WTC11 (cell line): ENCODE measurements around the gene BRD1. TPM values are rescaled to one million over a fixed set of nuclear protein-coding genes. Genes with fewer than 3 reads are reported as not detected.

Source experiments
- ATAC-seq: fragments of 200-7000 bp; cut with Tn5 transposase; 2 replicates; pipeline ENCODE4 v1.10.0; 2021; ENCODE audit warnings: mild to moderate bottlenecking, moderate library complexity
- CTCF ChIA-PET: fragments of 300-600 bp; sonication (Branson Sonifier 250); formaldehyde crosslinking; loops from one replicate; lab custom pipeline; 2021; ENCODE audit warnings: antibody characterized with exemption; lab: Charles Lee
- POLR2A ChIA-PET: fragments of 350-600 bp; sonication (Branson Sonifier 250); formaldehyde crosslinking; loops from one replicate; lab custom pipeline; 2021; ENCODE audit warnings: antibody characterized with exemption; lab: Charles Lee
- DNase-seq: peaks from one replicate; pipeline ENCODE4 v3.0.0; 2021; ENCODE audit warnings: low spot score
- H3K27ac Mint-ChIP-seq: 2 replicates; pipeline ENCODE4 v1.8.0; 2021; ENCODE audit warnings: mixed read lengths
- H3K27me3 Mint-ChIP-seq: 2 replicates; pipeline ENCODE4 v1.8.0; 2021; ENCODE audit warnings: low read depth, mild to moderate bottlenecking, moderate library complexity, mixed read lengths
- H3K36me3 Mint-ChIP-seq: 2 replicates; pipeline ENCODE4 v1.8.0; 2021; ENCODE audit warnings: mixed read lengths
- H3K4me1 Mint-ChIP-seq: 2 replicates; pipeline ENCODE4 v1.8.0; 2022; ENCODE audit warnings: mixed read lengths
- H3K4me3 Mint-ChIP-seq: 2 replicates; pipeline ENCODE4 v1.8.0; 2021; ENCODE audit warnings: mild to moderate bottlenecking, moderate library complexity, mixed read lengths
- H3K9me3 Mint-ChIP-seq: 2 replicates; pipeline ENCODE4 v1.8.0; 2021; ENCODE audit warnings: mixed read lengths
- AR ChIP-seq: fragments of 250-450 bp; sonication (Bioruptor Pico); IDR thresholded peaks from 2 replicates; pipeline ENCODE4 v1.9.0; 2021; ENCODE audit warnings: mild to moderate bottlenecking
- ARID4B ChIP-seq: sonication (generic); formaldehyde crosslinking; IDR thresholded peaks from 2 replicates; pipeline ENCODE4 v1.8.0; 2023; ENCODE audit warnings: missing genetic modification reagents, mild to moderate bottlenecking, borderline replicate concordance
- CBFB ChIP-seq: sonication (generic); formaldehyde crosslinking; IDR thresholded peaks from 2 replicates; pipeline ENCODE4 v1.8.1; 2022; ENCODE audit warnings: mild to moderate bottlenecking, low read depth, missing genetic modification reagents
- CREB1 ChIP-seq: sonication (generic); formaldehyde crosslinking; IDR thresholded peaks from 2 replicates; pipeline ENCODE4 v1.8.0; 2023; ENCODE audit warnings: mild to moderate bottlenecking, missing genetic modification reagents
- CTCF ChIP-seq: fragments of 200-600 bp; IDR thresholded peaks from 2 replicates; pipeline ENCODE4 v1.8.0; 2022; ENCODE audit warnings: antibody characterized with exemption
- EMX1 ChIP-seq: fragments of 250-450 bp; sonication (Bioruptor Pico); IDR thresholded peaks from 2 replicates; pipeline ENCODE4 v1.8.0; 2021; ENCODE audit warnings: mild to moderate bottlenecking
- FOXJ3 ChIP-seq: sonication (generic); formaldehyde crosslinking; IDR thresholded peaks from 2 replicates; pipeline ENCODE4 v1.9.0; 2021; ENCODE audit warnings: missing genetic modification reagents, mild to moderate bottlenecking, borderline replicate concordance
- GRHL2 ChIP-seq: fragments of 250-450 bp; sonication (Bioruptor Pico); IDR thresholded peaks from 2 replicates; pipeline ENCODE4 v1.8.0; 2022; ENCODE audit warnings: mild to moderate bottlenecking, moderate library complexity; ENCODE audit not compliant: insufficient replicate concordance, severe bottlenecking
- HMGA2 ChIP-seq: fragments of 250-450 bp; sonication (Bioruptor Pico); IDR thresholded peaks from 2 replicates; pipeline ENCODE4 v1.4.0; 2021; ENCODE audit warnings: mild to moderate bottlenecking, moderate library complexity
- IRF2 ChIP-seq: sonication (generic); formaldehyde crosslinking; IDR thresholded peaks from 2 replicates; pipeline ENCODE4 v1.8.0; 2022; ENCODE audit warnings: low read depth, missing genetic modification reagents, borderline replicate concordance
- MLX ChIP-seq: sonication (generic); formaldehyde crosslinking; IDR thresholded peaks from 2 replicates; pipeline ENCODE4 v1.8.1; 2023; ENCODE audit warnings: mild to moderate bottlenecking, missing genetic modification reagents, moderate library complexity
- MXD4 ChIP-seq: fragments of 250-450 bp; sonication (Bioruptor Pico); IDR thresholded peaks from 2 replicates; pipeline ENCODE4 v1.8.0; 2021; ENCODE audit warnings: mild to moderate bottlenecking, moderate library complexity, borderline replicate concordance
- NFE2L1 ChIP-seq: sonication (generic); formaldehyde crosslinking; IDR thresholded peaks from 2 replicates; pipeline ENCODE4 v1.8.1; 2023; ENCODE audit warnings: missing genetic modification reagents
- NR3C1 ChIP-seq: sonication (generic); formaldehyde crosslinking; conservative IDR thresholded peaks from 2 replicates; pipeline ENCODE4 v1.8.1; 2023; ENCODE audit warnings: low read depth, mild to moderate bottlenecking, missing genetic modification reagents
- OVOL2 ChIP-seq: fragments of 250-450 bp; sonication (Bioruptor Pico); IDR thresholded peaks from 2 replicates; pipeline ENCODE4 v1.9.0; 2021; ENCODE audit warnings: mild to moderate bottlenecking, borderline replicate concordance
- SMAD3 ChIP-seq: sonication (generic); formaldehyde crosslinking; IDR thresholded peaks from 2 replicates; pipeline ENCODE4 v1.8.0; 2022; ENCODE audit warnings: missing genetic modification reagents, mild to moderate bottlenecking, borderline replicate concordance
- ZBTB21 ChIP-seq: sonication (generic); formaldehyde crosslinking; IDR thresholded peaks from 2 replicates; pipeline ENCODE4 v1.8.1; 2023; ENCODE audit warnings: mild to moderate bottlenecking, missing genetic modification reagents, borderline replicate concordance
- ZNF138 ChIP-seq: sonication (generic); formaldehyde crosslinking; conservative IDR thresholded peaks from 2 replicates; pipeline ENCODE4 v1.8.1; 2022; ENCODE audit warnings: mild to moderate bottlenecking, moderate library complexity, missing genetic modification reagents
- ZNF416 ChIP-seq: fragments of 250-450 bp; sonication (Bioruptor Pico); IDR thresholded peaks from 2 replicates; pipeline ENCODE4 v1.9.0; 2021; ENCODE audit warnings: mild to moderate bottlenecking, inconsistent platforms
- total RNA-seq: library from RNA; stranded (reverse); gene quantifications from 3 replicates; pipeline ENCODE4 v1.2.3, GENCODE V29; 2021

Gene BRD1
- total RNA-seq, 1 experiment from 2014 or later = 36.6 TPM

GRCh38 chr22:49861642-49862495 lies 34.2 kb upstream of the BRD1 start (continued):
- no peak for TF ChIP-seq CTCF
- no peak for TF ChIP-seq FOXJ3 (CRISPR knock-in tag)
- no peak for TF ChIP-seq GRHL2 (CRISPR knock-in tag)
- TF ChIP-seq OVOL2 (CRISPR knock-in tag) = no peak
- no peak for TF ChIP-seq ARID4B (CRISPR knock-in tag)
- TF ChIP-seq NR3C1 (CRISPR knock-in tag) = no peak
- TF ChIP-seq MXD4 = no peak

GRCh38 chr22:49858827-49859226 lies 31.2 kb upstream of the BRD1 start:
- Mint-ChIP-seq H3K27me3 (no peaks in the 10 kb centered on the region), H3K9me3 (no peaks in the 10 kb centered on the region), H3K36me3 (no peaks in the 10 kb centered on the region), H3K4me1 (peaks cover 31% of the 10 kb centered on the region), H3K27ac (peak overlapping the region; percentile 54; the same call in 1 of the 2 replicates), H3K4me3 (no peak overlapping the region)
- no peak for DNase-seq
- no peak for ATAC-seq
- ChIA-PET CTCF (no interaction called here), POLR2A (interaction anchor here (0.5 kb wide), 1 partner anchor 9 kb away, joined by 3 read pairs; no protein-coding TSS in a partner anchor)
- TF ChIP-seq SMAD3 (CRISPR knock-in tag) = no peak
- no peak for TF ChIP-seq NFE2L1 (CRISPR knock-in tag)
- no peak for TF ChIP-seq EMX1 (CRISPR knock-in tag)
- no peak for TF ChIP-seq HMGA2 (CRISPR knock-in tag)
- no peak for TF ChIP-seq IRF2 (CRISPR knock-in tag)
- TF ChIP-seq CBFB (CRISPR knock-in tag) = no peak
- TF ChIP-seq OVOL2 (CRISPR knock-in tag) = no peak
- TF ChIP-seq ZNF416 (CRISPR knock-in tag) = no peak
- TF ChIP-seq CREB1 (CRISPR knock-in tag) = no peak
- no peak for TF ChIP-seq ZNF138 (CRISPR knock-in tag)
- TF ChIP-seq ARID4B (CRISPR knock-in tag) = no peak
- no peak for TF ChIP-seq FOXJ3 (CRISPR knock-in tag)
- TF ChIP-seq ZBTB21 = no peak
- no peak for TF ChIP-seq MXD4
- no peak for TF ChIP-seq MLX
- no peak for TF ChIP-seq AR
